CD4-positive, alpha-beta T cell treated with Interleukin-15 for 4 hours (primary cell): Measurements from ENCODE around the gene ZCCHC14.

Source experiments
- DNase-seq: peaks from one replicate; pipeline ENCODE4 v3.0.0-alpha.2; 2020; ENCODE audit warnings: low spot score

The ZCCHC14 gene

DNA sequence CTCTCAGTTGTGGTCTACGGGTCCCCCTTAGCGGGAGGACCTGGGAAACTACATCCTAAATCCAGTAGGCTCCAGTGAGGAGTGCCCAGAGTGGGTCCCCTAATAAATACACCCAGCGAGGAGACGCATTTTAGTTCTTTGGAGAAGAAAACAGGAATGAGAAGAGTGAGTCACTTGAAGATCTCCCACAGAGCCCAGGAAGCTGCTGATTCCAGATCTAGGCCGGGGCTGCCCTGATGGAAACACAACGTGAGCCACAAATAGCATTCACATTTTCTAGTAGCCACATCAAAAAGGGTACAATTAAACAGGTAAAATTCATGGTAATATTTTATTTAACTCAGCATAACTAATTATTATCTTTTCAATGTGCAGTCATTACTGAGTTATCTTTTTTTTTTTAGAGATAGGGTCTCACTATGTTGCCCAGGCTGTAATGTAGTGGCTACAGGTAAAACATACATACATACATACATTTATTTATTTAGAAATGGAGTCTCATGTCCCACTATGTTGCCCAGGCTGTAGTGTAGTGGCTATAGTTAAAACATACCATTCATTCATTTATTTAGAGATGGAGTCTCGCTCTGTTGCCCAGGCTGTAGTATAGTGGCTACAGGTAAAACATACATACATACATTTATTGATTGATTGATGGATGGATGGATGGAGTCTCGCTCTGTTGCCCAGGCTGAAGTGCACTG lies 130.8 kb downstream of the ZCCHC14 start:
- no peak for DNase-seq

DNA sequence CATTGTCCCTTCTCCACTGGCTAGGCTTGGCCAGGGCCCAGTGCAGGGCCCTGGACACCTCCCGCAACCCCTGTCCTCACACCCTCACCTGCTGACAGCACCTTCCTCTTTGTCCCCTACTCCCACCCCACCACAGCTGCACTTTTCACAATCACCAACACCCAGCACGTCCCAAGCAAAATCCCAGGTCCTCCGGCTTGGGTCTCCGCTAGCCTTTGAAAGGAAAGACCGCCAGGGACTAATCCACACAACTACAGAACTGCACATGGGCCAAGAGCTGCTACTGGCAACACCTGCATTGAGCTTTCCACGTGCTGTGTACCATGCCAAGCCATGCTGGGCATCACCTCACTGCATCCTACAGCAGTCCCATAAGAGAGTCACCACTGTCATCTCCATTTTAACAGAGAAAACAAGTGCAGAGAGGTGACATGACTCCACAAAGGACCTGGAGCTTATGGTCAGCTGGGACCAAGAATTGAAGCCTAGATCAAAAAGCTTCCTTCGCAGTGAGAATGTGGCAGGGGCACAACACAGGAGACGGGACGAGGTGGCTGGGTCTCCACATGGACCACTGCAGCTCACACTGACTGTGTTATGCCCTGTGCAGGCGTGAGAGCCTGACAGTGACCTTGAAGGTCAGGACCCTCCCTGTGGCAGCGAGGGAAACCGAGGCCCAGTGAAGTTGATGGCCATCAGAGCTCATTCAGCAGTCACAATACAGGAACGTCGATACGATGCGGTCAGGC lies 131.8 kb downstream of the ZCCHC14 start:
- no peak for DNase-seq

DNA sequence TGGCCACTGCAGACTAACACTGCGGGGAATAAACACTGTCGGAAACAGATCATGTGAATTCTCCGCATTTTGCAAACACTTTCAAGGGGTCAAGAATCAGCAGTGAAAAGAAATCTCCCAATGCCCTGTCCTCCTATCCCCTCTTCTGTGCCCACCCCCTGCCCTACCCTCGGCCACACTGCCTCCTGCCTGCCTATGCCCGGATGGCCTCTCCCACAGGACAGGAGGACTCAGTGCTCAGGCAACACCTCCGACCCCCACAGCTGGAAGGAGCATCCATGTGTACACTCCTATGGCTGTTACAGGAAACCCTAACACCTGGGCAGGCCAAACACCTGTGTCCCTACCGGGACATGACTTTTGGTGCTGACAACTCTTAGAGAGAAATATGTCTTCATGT lies 133.7 kb downstream of the ZCCHC14 start:
- DNase-seq = no peak

DNA sequence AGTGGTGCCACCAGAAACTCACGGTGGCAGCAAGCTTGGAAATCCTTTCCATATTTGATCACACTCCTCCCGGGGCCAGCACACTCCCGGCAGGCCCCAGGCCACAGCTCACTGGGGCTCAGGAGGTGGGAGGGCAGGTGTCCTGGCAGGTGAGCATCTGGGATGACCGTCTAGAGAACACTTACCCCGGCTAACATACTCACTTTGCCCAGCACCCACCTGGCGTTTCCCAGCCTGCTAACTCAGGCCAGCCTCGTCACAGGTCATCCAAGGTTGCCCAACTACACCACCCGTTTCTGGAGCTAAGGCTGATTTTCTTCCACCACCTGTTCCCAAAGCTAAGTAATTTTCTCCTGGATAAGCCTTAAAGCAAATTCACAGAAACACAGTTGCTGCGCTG lies 134.1 kb downstream of the ZCCHC14 start:
- DNase-seq = no peak

DNA sequence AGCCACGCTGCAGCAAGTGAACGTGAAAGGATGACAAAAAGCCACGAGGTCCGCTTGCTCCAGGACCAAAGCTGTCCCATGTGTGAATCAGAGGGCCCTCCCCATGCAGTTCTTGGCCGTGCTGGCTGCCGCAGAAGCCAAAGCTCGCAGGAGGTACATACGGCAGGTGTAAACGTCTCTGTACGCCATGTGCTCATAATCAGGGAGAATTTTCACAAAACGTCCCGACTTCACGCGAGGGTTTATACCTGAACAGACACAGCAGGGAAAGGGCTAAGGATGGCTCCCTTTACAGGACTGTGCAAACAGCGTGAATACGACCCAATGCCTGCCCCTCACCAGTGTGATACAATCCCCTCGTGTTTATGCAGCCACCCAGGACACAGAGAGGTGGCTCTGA lies 134.6 kb downstream of the ZCCHC14 start:
- DNase-seq = no peak

DNA sequence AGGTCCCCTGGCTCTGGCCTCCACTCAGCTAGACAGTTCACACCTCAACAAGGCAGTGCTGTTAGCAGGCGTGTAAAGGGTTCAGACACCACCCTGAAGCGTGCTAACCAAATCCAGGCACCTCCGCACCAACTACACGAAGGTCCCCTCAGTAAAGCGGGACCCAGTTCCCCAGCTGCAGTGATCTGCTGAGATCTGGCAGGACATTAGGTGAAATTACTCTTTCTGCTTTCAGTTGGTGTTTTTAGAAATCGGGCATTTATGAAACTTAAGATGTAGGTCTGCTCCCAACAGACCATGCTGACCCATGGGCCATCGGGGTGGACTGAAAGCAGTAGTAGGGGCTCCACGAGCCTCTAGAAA lies 136.4 kb downstream of the ZCCHC14 start:
- no peak for DNase-seq
